Heart left ventricle (tissue), 16 donors: ENCODE measurements around the gene TRIM24. TPM values are rescaled to one million over a fixed set of nuclear protein-coding genes. Genes with fewer than 3 reads are reported as not detected.

Source experiments
- ATAC-seq, 4 donors: fragments of 200-7000 bp; cut with Tn5 transposase; one replicate each; pipeline ENCODE4 v1.9.1; 2020 to 2022; ENCODE audit warnings: moderate library complexity in 4 of 4, mild to moderate bottlenecking in 3 of 4, moderate number of reproducible peaks in 1 of 4
- DNase-seq, 5 donors: peaks; one replicate each; pipeline ENCODE4 v3.0.0-alpha.2; 2020
- H3K27ac ChIP-seq, 12 donors: fragments of 200-600 bp; sonication (generic) in 4 of 12; one replicate each; pipeline versions ENCODE4 v1.5.0 to v1.8.0; 2016 to 2022; ENCODE audit warnings: mild to moderate bottlenecking in 2 of 12
- H3K27me3 ChIP-seq, 9 donors: fragments of 200-600 bp; sonication (generic) in 2 of 9; one replicate each; pipeline versions ENCODE4 v1.5.1 to v1.8.0; 2016 to 2022; ENCODE audit warnings: mild to moderate bottlenecking in 3 of 9
- H3K36me3 ChIP-seq, 9 donors: fragments of 200-600 bp; sonication (generic) in 2 of 9; one replicate each; pipeline versions ENCODE4 v1.5.0 to v1.8.0; 2018 to 2022; ENCODE audit warnings: mild to moderate bottlenecking in 2 of 9
- H3K4me1 ChIP-seq, 12 donors: fragments of 200-600 bp; sonication (generic) in 4 of 12; one replicate each; pipeline versions ENCODE4 v1.5.0 to v1.8.0; 2016 to 2022; ENCODE audit warnings: mild to moderate bottlenecking in 3 of 12
- H3K4me3 ChIP-seq, 12 donors: fragments of 200-600 bp; sonication (generic) in 4 of 12; one replicate each; pipeline versions ENCODE4 v1.5.0 to v1.8.0; 2017 to 2022; ENCODE audit warnings: mild to moderate bottlenecking in 9 of 12, moderate library complexity in 4 of 12
- H3K9me3 ChIP-seq, 12 donors: fragments of 200-600 bp; sonication (generic) in 4 of 12; one replicate each; pipeline versions ENCODE4 v1.5.0 to v1.8.0; 2016 to 2022; ENCODE audit warnings: mild to moderate bottlenecking in 1 of 12
- CTCF ChIP-seq, 12 donors: fragments of 200-600 bp; sonication (generic) in 4 of 12; IDR thresholded peaks; one replicate each; pipeline versions ENCODE4 v1.5.0 to v1.8.0; 2018 to 2022; ENCODE audit warnings: antibody characterized with exemption in 12 of 12, mild to moderate bottlenecking in 5 of 12
- POLR2A ChIP-seq, 2 donors: fragments of 450-650 bp; IDR thresholded peaks; one replicate each; pipeline ENCODE4 v1.6.1; 2017; ENCODE audit warnings: antibody characterized with exemption in 2 of 2, mild to moderate bottlenecking in 2 of 2, moderate library complexity in 2 of 2
- WGBS, 4 donors: extraction: QIAGEN DNeasy Blood & Tissue Kit in 2 of 4; methylation state at CpG; one replicate each; pipeline versions ENCODE4 v1.1.5 to v1.1.7; 2013 to 2018; 5-methylcytosine and 5-hydroxymethylcytosine counted together
- intact Hi-C, 10 donors: fragments of 100-400 bp; cut with DNase I; formaldehyde crosslinking; loops; one replicate each; pipeline versions ENCODE4 v1.11.1 to v1.14.2; 2022
- polyA plus RNA-seq, 2 donors: library from polyadenylated mRNA; stranded (reverse); fragments of 200-250 nt; gene quantifications; one replicate each; pipeline ENCODE4 v1.2.3, GENCODE V29; 2013
- total RNA-seq, 9 donors: library from RNA; depleted of rRNA in 2 of 9; stranded (reverse); fragments of >200 nt in 2 of 9; fragmentation: NEBNext Ultra II Directional in 3 of 9; extraction: Animal tissue kit (Norgen Biotek cat#: 25700) in 3 of 9; gene quantifications; one replicate each; pipeline versions ENCODE4 v1.1.0 to v1.2.4, GENCODE V29; 2016 to 2023
- donor health status: ischemic (EF 13 %, LVEDD 7.1; RV severe dilation, severe dysfunction).
- donor health status: healthy with polysubstance abuse.
- donor health status: DM: no; HTN: yes; CAD: no.
- donor health status: DM: no; HTN: no; CAD: no.
- donor health status: ischemic (EF 25% LVEDD 6.9; RV normal size, moderate dysfunction).
- donor health status: ischemic (EF 25% LVEDD 5.7; RV mildly dilated, moderate dysfunction).
- donor health status: healthy.
- donor health status: DM: yes; HTN: yes; CAD: no.
- donor health status: ischemic (EF 35%, LVEDD 5.7; RV mildly dilated, moderate dysfunction).
- donor health status: nonischemic (EF 11% LVEDD 7.7; RV severe dilation, severe dysfunction).
- donor health status: DM: yes; HTN: yes; CAD: no.
- donor health status: PGD.
- donor health status: ischemic (EF 29% LVEDD 5.4; RV normal size, mild dysfunction).
- donor health status: nonischemic (EF 23%, LVEDD 6.1; RV moderate dilation, normal function).

Gene TRIM24
- total and polyA plus RNA-seq, 11 donors: 9.0 to 27.2 (median 16.8) TPM

- Histone ChIP-seq H3K9me3 (peaks cover 0 to 31% (median 8%) of the 10 kb centered on the region in 12 donors), H3K4me1 (peaks cover 0 to 12% (median 0%) of the 10 kb centered on the region in 12 donors), H3K27ac (no peak overlapping the region), H3K36me3 (peaks cover 4 to 69% (median 57%) of the 10 kb centered on the region in 9 donors), H3K27me3 (no peaks in the 10 kb centered on the region), H3K4me3 (no peak overlapping the region)
- TF ChIP-seq POLR2A (IDR thresholded peaks at IDR 0.05) (no peak), CTCF (IDR thresholded peaks at IDR 0.05) (no peak)
- DNase-seq (no peak), ATAC-seq (no peak)
- intact Hi-C loops: loop anchor here in 2 of 10 donors (10.0 kb wide), 1 partner anchor 86 kb away; the partner anchor contains the start of gene TRIM24 (in 2 of the 2)
- 94 to 97% (median 96%) methylated on average over 3 of the region's 3 CpGs for WGBS, 4 donors
Measured at GRCh38 chr7:138551102-138551501, 91.0 kb downstream of the TRIM24 start.

DNA sequence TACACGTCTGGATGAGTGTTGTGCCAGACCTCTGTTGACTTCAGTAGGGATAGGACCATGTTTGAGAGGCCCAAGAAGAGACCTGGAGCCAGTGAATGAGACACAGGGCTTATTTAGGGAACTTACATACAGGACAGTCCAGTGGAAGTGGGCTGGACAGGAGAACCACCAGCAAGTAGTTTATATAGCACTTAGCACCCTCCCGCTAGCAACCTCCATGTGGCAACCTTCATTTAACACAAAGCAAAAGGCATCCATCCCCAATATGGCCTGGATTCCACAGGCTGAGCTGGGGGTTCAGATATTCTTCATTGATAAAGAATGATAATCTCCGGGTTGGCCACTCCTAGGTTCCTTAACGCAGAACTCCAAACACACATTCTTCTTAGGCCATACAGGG lies 93.7 kb downstream of the TRIM24 start:
- H3K27me3 ChIP-seq: no peaks in the 10 kb centered on the region
- peaks cover 0 to 58% (median 30%) of the 10 kb centered on the region in 12 donors for H3K9me3 ChIP-seq
- no peak overlapping the region for H3K4me3 ChIP-seq
- intact Hi-C loops: loop anchor here in 2 of 10 donors (10.0 kb wide), 1 partner anchor 89 kb away; the partner anchor contains the start of gene TRIM24 (in 2 of the 2)
- TF ChIP-seq POLR2A (IDR thresholded peaks at IDR 0.05): no peak
- TF ChIP-seq CTCF (IDR thresholded peaks at IDR 0.05): no peak
- peaks cover 8 to 81% (median 75%) of the 10 kb centered on the region in 9 donors for H3K36me3 ChIP-seq
- no peak overlapping the region for H3K27ac ChIP-seq
- ATAC-seq (no peak), DNase-seq (no peak)
- peaks cover 0 to 10% (median 0%) of the 10 kb centered on the region in 12 donors for H3K4me1 ChIP-seq
- 85 to 91% (median 90%) methylated on average over 4 of the region's 4 CpGs for WGBS, 4 donors

DNA sequence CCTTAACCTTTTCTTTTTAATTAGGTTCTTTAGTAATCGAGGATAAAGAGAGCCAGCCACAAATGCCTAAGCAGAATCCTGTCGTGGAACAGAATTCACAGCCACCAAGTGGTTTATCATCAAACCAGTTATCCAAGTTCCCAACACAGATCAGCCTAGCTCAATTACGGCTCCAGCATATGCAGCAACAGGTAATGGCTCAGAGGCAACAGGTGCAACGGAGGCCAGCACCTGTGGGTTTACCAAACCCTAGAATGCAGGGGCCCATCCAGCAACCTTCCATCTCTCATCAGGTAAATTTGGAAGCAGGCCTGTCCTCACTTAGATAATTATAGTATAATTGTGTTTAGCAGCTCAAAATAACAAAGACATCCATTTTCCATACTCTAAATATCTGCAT lies 94.6 kb downstream of the TRIM24 start:
- intact Hi-C loops: loop anchor here in 2 of 10 donors (10.0 kb wide), 1 partner anchor 90 kb away; the partner anchor contains the start of gene TRIM24 (in 2 of the 2)
- TF ChIP-seq CTCF (IDR thresholded peaks at IDR 0.05) (no peak), POLR2A (IDR thresholded peaks at IDR 0.05) (no peak)
- Histone ChIP-seq H3K36me3 (peaks cover 8 to 90% (median 83%) of the 10 kb centered on the region in 9 donors), H3K4me1 (peaks cover 0 to 2% (median 0%) of the 10 kb centered on the region in 12 donors), H3K9me3 (peaks cover 0 to 66% (median 32%) of the 10 kb centered on the region in 12 donors), H3K27ac (no peak overlapping the region), H3K4me3 (no peak overlapping the region), H3K27me3 (no peaks in the 10 kb centered on the region)
- DNase-seq (no peak), ATAC-seq (no peak)
- 94 to 99% (median 97%) methylated on average over 4 of the region's 4 CpGs for WGBS, 4 donors

GRCh38 chr7:138555684-138556083 lies 95.6 kb downstream of the TRIM24 start:
- Histone ChIP-seq H3K4me3 (no peak overlapping the region), H3K36me3 (peaks cover 8 to 100% (median 91%) of the 10 kb centered on the region in 9 donors), H3K4me1 (no peaks in the 10 kb centered on the region), H3K27me3 (no peaks in the 10 kb centered on the region), H3K9me3 (peaks cover 0 to 67% (median 32%) of the 10 kb centered on the region in 12 donors), H3K27ac (no peak overlapping the region)
- intact Hi-C loops: loop anchor here in 2 of 10 donors (10.0 kb wide), 1 partner anchor 91 kb away; the partner anchor contains the start of gene TRIM24 (in 2 of the 2)
- whole genome bisulfite sequencing, 4 donors: 96 to 99% (median 98%) methylated on average over 4 of the region's 4 CpGs
- TF ChIP-seq POLR2A (IDR thresholded peaks at IDR 0.05): no peak
- TF ChIP-seq CTCF (IDR thresholded peaks at IDR 0.05): no peak
- DNase-seq: no peak
- no peak for ATAC-seq
